ENCODE data around the gene DIAPH2.

Gene DIAPH2

DNA sequence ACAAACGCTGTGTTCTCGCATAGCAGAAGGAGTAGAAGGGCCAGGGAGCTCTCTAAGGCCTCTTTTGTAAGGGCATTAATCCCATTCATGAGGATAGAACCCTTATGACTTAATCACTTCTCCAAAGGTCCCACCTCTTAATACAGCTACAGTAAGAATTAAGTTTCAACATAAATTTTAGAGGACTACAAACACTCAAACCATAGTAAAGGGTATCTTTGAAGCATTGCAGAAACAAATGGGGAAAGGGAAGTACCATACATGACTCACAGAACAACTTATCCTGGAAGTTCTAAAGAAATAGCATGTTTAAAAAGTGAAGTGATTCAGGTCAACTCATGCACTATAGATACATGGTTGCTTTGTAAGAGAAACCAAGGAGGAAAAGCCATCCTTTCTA lies 879.9 kb downstream of the DIAPH2 start:
- DNase-seq (ENCODE audit: low spot score): no peak
- TF ChIP-seq CTCF (IDR thresholded peaks at IDR 0.05; ENCODE audit: extremely low read depth, missing control alignments): no peak

DNA sequence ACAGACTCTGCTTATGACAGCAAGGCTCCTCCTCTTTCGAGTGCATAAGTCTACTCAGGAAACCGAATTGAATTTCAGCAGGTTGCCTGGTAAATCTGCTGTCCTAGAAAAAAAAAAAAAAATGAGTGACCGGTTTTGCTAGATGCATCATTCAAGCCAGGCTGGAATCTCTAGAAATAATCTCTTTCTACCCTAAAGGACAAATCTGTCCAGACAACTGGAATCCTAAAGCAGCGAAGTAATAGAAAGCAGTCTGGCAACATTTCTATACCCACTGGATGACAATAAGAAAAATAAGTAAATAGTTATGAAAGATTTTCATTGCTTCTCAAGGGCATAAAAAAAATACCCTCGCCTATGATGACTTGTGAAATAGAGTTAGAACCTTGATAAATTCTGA lies 902.5 kb downstream of the DIAPH2 start:
- no peak for DNase-seq (ENCODE audit: low spot score)
- TF ChIP-seq CTCF (IDR thresholded peaks at IDR 0.05; ENCODE audit: extremely low read depth, missing control alignments): no peak

DNA sequence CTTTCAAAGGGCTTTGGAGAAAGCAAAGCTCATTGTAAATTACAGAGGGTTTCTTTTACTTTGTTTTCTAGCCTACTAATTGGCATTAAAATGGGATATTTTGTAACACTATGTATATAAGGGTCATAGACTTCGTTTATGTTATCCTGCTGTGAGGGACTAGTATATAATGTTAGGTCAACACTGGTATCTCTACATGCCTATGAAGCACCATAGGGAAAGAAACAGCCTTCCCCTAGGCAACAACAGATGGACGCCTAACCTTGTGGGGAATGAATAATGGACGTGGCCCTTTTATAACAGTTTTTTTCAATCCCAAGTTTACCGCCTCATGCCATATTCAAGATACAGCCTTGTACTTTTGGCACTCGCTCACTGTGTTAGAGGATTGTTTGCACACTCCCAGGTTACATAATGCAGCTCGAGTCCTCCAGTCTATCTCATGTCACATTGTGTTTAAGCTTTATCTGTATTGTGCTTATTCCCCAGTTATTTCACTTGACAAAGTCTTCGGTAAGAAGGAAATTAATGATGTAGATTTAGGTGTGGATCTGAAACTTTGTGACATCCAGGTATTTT lies 910.1 kb downstream of the DIAPH2 start:
- no peak for DNase-seq (ENCODE audit: low spot score)
- no peak for TF ChIP-seq CTCF (IDR thresholded peaks at IDR 0.05; ENCODE audit: extremely low read depth, missing control alignments)

DNA sequence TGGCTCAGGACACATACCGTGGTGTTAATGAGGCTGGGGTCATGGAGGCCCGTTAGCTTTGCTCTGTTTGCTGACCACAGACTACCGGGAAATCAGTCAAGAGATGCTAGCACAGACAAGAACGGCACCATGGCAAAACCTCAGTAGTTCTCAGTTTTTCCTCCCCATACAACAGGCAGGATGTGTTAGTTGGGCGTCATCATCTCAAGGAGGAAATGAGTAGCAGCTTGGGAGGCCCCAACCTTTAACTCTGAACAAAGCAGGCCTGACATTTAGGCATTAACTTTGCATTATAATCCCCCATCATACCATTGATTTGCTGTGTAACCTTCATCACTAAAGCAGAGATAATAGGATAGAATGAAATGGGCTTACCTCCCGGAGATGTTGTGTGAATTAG lies 913.3 kb downstream of the DIAPH2 start:
- no peak for DNase-seq (ENCODE audit: low spot score)
- no peak for TF ChIP-seq CTCF (IDR thresholded peaks at IDR 0.05; ENCODE audit: extremely low read depth, missing control alignments)

DNA sequence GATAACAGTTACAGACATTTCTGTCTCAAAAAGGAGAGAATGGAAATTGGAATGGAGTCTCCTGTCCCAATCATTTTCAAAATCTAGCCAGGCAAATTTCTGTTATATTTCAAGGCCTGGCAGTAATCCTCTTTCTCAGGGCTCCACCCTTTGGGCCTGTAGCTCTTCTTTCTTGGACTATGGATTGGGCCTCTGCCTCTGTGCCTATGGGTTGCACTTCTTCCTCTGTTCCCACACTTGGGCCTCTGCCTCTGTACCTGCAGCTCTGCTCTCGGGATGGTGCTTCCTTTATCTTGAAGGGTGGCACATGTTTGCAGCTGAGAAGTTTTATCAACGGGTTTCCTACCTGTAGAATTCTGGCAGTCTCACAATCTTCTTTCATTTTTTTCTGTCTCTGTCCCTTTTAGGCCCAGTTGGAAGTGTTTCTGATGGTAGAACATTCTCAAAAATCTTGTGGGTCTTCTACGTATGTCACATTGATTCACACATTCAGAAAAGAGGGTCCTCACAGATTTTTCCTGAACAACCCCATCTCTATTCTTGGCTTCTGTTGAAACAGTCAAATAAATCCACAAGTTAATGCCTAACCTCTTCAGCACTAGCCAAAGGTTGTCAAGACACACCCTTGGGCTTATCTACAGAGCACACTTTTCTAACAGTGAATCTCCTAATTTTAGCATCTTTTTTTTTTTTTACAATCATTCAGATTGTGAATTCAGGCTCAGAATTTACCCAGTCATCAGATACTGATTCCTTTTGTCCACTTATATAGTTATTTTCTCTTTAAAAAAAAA lies 918.0 kb downstream of the DIAPH2 start:
- DNase-seq (ENCODE audit: low spot score): no peak
- TF ChIP-seq CTCF (IDR thresholded peaks at IDR 0.05; ENCODE audit: extremely low read depth, missing control alignments): no peak

GRCh38 chrX:97605271-97605670 lies 920.6 kb downstream of the DIAPH2 start:
- no peak for DNase-seq (ENCODE audit: low spot score)

More at GRCh38 chrX:97605271-97605670, 920.6 kb downstream of the DIAPH2 start:
- TF ChIP-seq CTCF (IDR thresholded peaks at IDR 0.05; ENCODE audit: extremely low read depth, missing control alignments): no peak

All from GM20000 (cell line).